Measurements from ENCODE around the gene PLXNA1. TPM values are rescaled to one million over a fixed set of nuclear protein-coding genes. Genes with fewer than 3 reads are reported as not detected.

PLXNA1 gene
- total and polyA plus RNA-seq, 9 of the 15 experiments (the other 6 are each of a cell fraction or from before 2014, with no cell fraction given): 0.23 to 59.9 (median 16.8) TPM

DNA sequence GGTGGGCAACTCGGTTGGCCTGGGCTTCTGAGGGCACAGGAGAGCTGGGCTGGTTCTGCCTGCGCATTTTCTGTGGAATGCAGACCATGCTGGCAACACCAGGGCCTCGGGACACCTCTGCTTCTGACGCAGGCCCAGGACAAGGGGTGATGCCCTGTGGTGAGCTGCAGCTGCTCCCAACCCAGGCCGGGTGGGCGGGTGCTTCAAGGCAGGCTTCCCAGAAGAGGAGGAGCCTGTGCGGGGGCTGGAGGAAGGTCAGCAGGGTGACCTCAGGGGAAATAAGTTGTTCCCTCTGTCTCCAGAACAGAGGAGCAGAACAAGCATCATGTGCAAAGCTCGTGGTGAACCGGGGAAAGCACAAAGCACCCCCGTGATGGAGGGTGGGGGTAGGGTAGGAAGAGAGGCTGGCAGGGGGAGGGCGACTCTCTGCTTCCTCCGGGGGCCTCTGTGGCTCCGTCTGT lies 11.0 kb upstream of the PLXNA1 start:
- DNase-seq (ENCODE audit: extremely low read depth in 1 of 4, low spot score in 3 of 4) (no peak), FAIRE-seq (no peak), ATAC-seq (no peak)
- Histone ChIP-seq H2AFZ (ENCODE audit: low read depth, low read length) (no peak overlapping the region), H3K4me2 (ENCODE audit: insufficient read depth, low read length) (no peak overlapping the region), H3K27me3 (ENCODE audit: control insufficient read depth in 2 of 2, insufficient read depth in 2 of 2, low read length in 2 of 2) (no peaks in the 10 kb centered on the region), H3K9me1 (ENCODE audit: control insufficient read depth, insufficient read depth, low read length) (no peaks in the 10 kb centered on the region), H3K4me3 (no peak overlapping the region), H3K4me1 (replicated peaks in 1 of 2; ENCODE audit: control insufficient read depth in 2 of 2, insufficient read depth in 2 of 2, low read length in 2 of 2) (peaks cover 0 to 4% of the 10 kb centered on the region in 2 experiments; a peak in 3 of 5 replicates), H3K79me2 (ENCODE audit: control insufficient read depth, insufficient read depth, low read length) (no peaks in the 10 kb centered on the region), H3K9ac (ENCODE audit: insufficient read depth in 1 of 2, low read depth in 2 of 2, low read length in 2 of 2) (no peak overlapping the region), H3K9me3 (replicated peaks; ENCODE audit: control insufficient read depth, insufficient read depth, low read depth, low read length) (peaks cover 5% of the 10 kb centered on the region; the same call in 1 of the 2 replicates), H3K36me3 (ENCODE audit: control insufficient read depth, insufficient read depth, low read length) (no peaks in the 10 kb centered on the region), H4K20me1 (replicated peaks; ENCODE audit: control insufficient read depth, insufficient read depth, low read length) (no peaks in the 10 kb centered on the region), H3K27ac (ENCODE audit: extremely low read depth, low read depth, low read length) (no peak overlapping the region)
- ChIA-PET POLR2A (no interaction called here), CTCF (ENCODE audit: low intra/inter-chr PET ratio) (no interaction called here)
- intact Hi-C loops (cut with micrococcal nuclease) (no loop called here), in situ Hi-C loops (cut with MboI) (no loop called here)
- no TSS peak for BruUV-seq (replicated peaks)
- 7% methylated on average over 3 of the region's 13 CpGs for WGBS (ENCODE audit: insufficient coverage, low coverage, missing lambda C conversion rate)
- TF ChIP-seq MYNN (IDR thresholded peaks at IDR 0.05): no peak
- TF ChIP-seq MYNN (CRISPR knock-in tag; IDR thresholded peaks at IDR 0.05): no peak
- TF ChIP-seq, protein P1, sequence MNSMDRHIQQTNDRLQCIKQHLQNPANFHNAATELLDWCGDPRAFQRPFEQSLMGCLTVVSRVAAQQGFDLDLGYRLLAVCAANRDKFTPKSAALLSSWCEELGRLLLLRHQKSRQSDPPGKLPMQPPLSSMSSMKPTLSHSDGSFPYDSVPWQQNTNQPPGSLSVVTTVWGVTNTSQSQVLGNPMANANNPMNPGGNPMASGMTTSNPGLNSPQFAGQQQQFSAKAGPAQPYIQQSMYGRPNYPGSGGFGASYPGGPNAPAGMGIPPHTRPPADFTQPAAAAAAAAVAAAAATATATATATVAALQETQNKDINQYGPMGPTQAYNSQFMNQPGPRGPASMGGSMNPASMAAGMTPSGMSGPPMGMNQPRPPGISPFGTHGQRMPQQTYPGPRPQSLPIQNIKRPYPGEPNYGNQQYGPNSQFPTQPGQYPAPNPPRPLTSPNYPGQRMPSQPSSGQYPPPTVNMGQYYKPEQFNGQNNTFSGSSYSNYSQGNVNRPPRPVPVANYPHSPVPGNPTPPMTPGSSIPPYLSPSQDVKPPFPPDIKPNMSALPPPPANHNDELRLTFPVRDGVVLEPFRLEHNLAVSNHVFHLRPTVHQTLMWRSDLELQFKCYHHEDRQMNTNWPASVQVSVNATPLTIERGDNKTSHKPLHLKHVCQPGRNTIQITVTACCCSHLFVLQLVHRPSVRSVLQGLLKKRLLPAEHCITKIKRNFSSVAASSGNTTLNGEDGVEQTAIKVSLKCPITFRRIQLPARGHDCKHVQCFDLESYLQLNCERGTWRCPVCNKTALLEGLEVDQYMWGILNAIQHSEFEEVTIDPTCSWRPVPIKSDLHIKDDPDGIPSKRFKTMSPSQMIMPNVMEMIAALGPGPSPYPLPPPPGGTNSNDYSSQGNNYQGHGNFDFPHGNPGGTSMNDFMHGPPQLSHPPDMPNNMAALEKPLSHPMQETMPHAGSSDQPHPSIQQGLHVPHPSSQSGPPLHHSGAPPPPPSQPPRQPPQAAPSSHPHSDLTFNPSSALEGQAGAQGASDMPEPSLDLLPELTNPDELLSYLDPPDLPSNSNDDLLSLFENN (IDR thresholded peaks at IDR 0.05; ENCODE audit: low read depth in 2 of 2, low read length in 2 of 2): no peak
- TF ChIP-seq, protein P2, sequence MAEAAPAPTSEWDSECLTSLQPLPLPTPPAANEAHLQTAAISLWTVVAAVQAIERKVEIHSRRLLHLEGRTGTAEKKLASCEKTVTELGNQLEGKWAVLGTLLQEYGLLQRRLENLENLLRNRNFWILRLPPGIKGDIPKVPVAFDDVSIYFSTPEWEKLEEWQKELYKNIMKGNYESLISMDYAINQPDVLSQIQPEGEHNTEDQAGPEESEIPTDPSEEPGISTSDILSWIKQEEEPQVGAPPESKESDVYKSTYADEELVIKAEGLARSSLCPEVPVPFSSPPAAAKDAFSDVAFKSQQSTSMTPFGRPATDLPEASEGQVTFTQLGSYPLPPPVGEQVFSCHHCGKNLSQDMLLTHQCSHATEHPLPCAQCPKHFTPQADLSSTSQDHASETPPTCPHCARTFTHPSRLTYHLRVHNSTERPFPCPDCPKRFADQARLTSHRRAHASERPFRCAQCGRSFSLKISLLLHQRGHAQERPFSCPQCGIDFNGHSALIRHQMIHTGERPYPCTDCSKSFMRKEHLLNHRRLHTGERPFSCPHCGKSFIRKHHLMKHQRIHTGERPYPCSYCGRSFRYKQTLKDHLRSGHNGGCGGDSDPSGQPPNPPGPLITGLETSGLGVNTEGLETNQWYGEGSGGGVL (CRISPR knock-in tag; IDR thresholded peaks at IDR 0.05): no peak
- no peak for TF ChIP-seq CEBPG (CRISPR knock-in tag; IDR thresholded peaks at IDR 0.05)
- no peak for TF ChIP-seq CEBPG (tag; conservative IDR thresholded peaks at IDR 0.05 in 1 of 2, IDR thresholded peaks at IDR 0.05 in 1 of 2)
- no peak for TF ChIP-seq DNMT1 (IDR thresholded peaks at IDR 0.05)
- TF ChIP-seq, protein P3, sequence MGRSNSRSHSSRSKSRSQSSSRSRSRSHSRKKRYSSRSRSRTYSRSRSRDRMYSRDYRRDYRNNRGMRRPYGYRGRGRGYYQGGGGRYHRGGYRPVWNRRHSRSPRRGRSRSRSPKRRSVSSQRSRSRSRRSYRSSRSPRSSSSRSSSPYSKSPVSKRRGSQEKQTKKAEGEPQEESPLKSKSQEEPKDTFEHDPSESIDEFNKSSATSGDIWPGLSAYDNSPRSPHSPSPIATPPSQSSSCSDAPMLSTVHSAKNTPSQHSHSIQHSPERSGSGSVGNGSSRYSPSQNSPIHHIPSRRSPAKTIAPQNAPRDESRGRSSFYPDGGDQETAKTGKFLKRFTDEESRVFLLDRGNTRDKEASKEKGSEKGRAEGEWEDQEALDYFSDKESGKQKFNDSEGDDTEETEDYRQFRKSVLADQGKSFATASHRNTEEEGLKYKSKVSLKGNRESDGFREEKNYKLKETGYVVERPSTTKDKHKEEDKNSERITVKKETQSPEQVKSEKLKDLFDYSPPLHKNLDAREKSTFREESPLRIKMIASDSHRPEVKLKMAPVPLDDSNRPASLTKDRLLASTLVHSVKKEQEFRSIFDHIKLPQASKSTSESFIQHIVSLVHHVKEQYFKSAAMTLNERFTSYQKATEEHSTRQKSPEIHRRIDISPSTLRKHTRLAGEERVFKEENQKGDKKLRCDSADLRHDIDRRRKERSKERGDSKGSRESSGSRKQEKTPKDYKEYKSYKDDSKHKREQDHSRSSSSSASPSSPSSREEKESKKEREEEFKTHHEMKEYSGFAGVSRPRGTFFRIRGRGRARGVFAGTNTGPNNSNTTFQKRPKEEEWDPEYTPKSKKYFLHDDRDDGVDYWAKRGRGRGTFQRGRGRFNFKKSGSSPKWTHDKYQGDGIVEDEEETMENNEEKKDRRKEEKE (IDR thresholded peaks at IDR 0.05; ENCODE audit: borderline replicate concordance in 1 of 2, control insufficient read depth in 1 of 2, low read depth in 2 of 2, low read length in 1 of 2): no peak

Measured in K562 (cell line).